ENCODE data around the gene CEP89. TPM values are rescaled to one million over a fixed set of nuclear protein-coding genes. Genes with fewer than 3 reads are reported as not detected.

Gene CEP89
- total RNA-seq, 2 experiments from 2014 or later, result 10.3 to 12.1 TPM

DNA sequence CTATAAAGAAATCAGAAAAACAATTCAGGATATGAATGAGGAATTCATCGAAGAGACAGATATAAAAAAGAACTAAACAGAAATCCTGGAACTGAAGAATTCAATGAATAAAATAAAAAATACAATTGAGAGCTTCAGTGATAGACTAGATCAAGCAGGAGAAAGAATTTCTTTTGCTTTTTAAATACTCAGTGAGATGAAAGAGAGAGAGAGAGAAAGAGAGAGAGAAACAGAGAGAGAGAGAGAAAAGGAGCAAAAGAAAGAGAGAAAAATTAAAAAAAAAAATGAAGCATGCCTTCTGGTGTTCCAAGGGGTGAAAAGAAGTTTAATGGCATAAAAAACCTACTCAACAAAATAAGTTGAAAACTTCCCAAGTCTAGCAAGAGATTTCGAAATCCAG is 80.1 kb downstream of the CEP89 start:
- ATAC-seq, result no peak
- intact Hi-C loops (cut with micrococcal nuclease), result no loop called here
- H3K4me3 Mint-ChIP-seq, result no peak overlapping the region
- peaks cover 15% of the 10 kb centered on the region for H3K9me3 Mint-ChIP-seq
- H3K4me1 Mint-ChIP-seq (ENCODE audit: low read depth), result peaks cover 5% of the 10 kb centered on the region
- no peak for DNase-seq
- no peak for TF ChIP-seq CTCF (IDR thresholded peaks at IDR 0.05)
- CTCF ChIA-PET, result interaction anchor here (0.7 kb wide), 1 partner anchor 352 kb away, joined by 3 read pairs; no protein-coding TSS in a partner anchor
- peaks cover 31% of the 10 kb centered on the region for H3K36me3 Mint-ChIP-seq (ENCODE audit: low read depth)
- POLR2A ChIA-PET, result no interaction called here
- H3K27ac Mint-ChIP-seq, result no peak overlapping the region
- H3K27me3 Mint-ChIP-seq, result no peaks in the 10 kb centered on the region

DNA sequence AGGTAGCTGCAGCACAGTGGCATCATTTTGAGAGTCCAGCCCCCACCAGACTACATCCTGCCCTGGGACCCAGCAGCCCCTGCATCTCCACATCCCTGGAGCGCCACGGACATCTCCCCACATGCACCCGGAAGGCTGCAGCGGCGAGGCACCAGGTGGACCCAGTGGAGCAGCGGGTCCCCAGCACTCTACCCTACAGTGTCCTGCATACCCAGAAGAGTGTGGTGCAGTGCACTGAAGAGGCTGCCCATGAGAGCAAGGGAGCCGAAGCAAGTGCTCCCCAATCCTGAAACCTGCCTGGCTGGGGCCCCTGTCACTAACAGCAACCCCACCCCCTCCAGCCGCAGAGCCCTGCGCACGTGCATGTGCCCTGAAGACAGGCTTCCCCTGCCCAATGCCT is 80.9 kb downstream of the CEP89 start:
- Mint-ChIP-seq H3K36me3 (ENCODE audit: low read depth) (peaks cover 31% of the 10 kb centered on the region), H3K27me3 (no peaks in the 10 kb centered on the region), H3K4me1 (ENCODE audit: low read depth) (peaks cover 5% of the 10 kb centered on the region), H3K4me3 (no peak overlapping the region), H3K9me3 (peaks cover 15% of the 10 kb centered on the region), H3K27ac (no peak overlapping the region)
- no peak for ATAC-seq
- DNase-seq, result no peak
- ChIA-PET POLR2A (no interaction called here), CTCF (no interaction called here)
- intact Hi-C loops (cut with micrococcal nuclease), result no loop called here
- no peak for TF ChIP-seq CTCF (IDR thresholded peaks at IDR 0.05)

DNA sequence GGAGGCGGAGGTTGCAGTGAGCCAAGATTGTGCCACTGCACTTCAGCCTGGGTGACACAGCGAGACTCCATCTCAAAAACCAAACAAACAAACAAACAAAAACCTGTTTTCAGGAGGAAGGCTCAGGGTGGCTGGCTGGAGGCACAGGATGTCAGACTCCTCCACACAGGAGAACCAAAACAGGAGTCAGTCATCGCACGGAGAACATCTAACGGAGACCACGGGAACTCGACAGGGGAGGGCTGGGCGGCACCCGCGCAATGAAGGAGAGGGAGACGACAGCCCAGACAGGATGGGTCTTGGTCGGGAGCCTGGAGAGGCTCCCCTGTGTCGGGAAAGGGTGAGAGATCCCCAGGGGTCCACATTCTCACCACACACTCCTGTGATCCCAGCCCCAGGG is 81.4 kb downstream of the CEP89 start:
- intact Hi-C loops (cut with micrococcal nuclease), result no loop called here
- Mint-ChIP-seq H3K27ac (no peak overlapping the region), H3K27me3 (no peaks in the 10 kb centered on the region), H3K9me3 (peaks cover 15% of the 10 kb centered on the region), H3K4me3 (no peak overlapping the region), H3K4me1 (ENCODE audit: low read depth) (peaks cover 4% of the 10 kb centered on the region), H3K36me3 (ENCODE audit: low read depth) (peaks cover 31% of the 10 kb centered on the region)
- TF ChIP-seq CTCF (IDR thresholded peaks at IDR 0.05), result no peak
- ATAC-seq (no peak), DNase-seq (no peak)
- POLR2A ChIA-PET, result no interaction called here
- CTCF ChIA-PET, result no interaction called here

DNA sequence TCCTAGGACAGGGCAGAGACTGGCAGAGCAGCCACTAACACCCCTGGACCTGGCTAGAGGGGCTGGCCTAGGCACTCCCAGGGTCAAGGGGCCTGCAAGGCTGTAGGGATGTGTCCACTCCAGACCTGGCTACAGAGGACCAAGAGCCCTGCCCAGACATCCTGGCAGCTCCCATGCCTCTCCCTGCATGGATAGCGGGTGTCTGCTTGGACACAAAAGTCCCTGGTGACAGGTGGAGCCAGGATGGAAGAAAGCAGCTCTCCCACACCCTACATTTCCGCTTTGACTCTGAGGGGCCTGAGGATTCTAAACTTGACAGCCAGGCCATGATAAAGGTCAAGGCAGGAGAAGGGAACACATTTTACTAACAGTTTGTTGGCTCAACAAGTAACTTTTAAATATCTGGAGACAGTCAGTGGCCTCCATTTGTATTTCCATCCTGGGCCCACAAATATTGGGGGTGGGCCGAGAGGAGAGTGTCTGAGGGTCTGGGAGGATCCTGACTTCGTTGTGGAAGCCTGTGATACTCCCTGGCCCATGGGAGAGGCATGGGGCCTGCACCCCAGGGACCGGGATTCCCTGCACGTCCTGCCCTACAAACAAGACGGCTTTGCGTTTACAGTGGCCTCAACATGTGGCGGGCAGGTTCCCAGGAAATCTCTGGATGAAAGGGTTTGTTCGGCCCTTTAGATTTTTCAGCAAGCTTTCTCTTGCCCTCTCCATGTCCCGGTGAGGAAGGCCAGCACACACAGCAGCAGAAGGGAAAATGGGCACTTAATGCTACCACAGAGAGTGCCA is 82.4 kb downstream of the CEP89 start:
- intact Hi-C loops (cut with micrococcal nuclease), result no loop called here
- H3K4me1 Mint-ChIP-seq (ENCODE audit: low read depth), result no peaks in the 10 kb centered on the region
- no peak overlapping the region for H3K27ac Mint-ChIP-seq

More for the DNA sequence above, 82.4 kb downstream of the CEP89 start:
- DNase-seq (no peak), ATAC-seq (no peak)
- Mint-ChIP-seq H3K27me3 (no peaks in the 10 kb centered on the region), H3K36me3 (ENCODE audit: low read depth) (peaks cover 22% of the 10 kb centered on the region), H3K4me3 (no peak overlapping the region), H3K9me3 (peaks cover 15% of the 10 kb centered on the region)
- TF ChIP-seq CTCF (IDR thresholded peaks at IDR 0.05), result no peak
- ChIA-PET POLR2A (no interaction called here), CTCF (no interaction called here)

Measured in activated CD8-positive, alpha-beta T cell treated with anti-CD3 and anti-CD28 coated beads for 36 hours (primary cell).